Muscle of back (tissue), 11 donors: Measurements from ENCODE around the gene SUMF1. TPM values are rescaled to one million over a fixed set of nuclear protein-coding genes. Genes with fewer than 3 reads are reported as not detected.

Source experiments
- DNase-seq, 3 donors: peaks; one replicate each; pipeline versions ENCODE4 v3.0.0 to v3.0.0-alpha.2; 2013
- polyA plus RNA-seq, 10 donors: library from polyadenylated mRNA; unstranded; fragments of 120-200 nt; gene quantifications; one replicate each; pipeline ENCODE4 v1.2.1, GENCODE V29; 2013; ENCODE audit not compliant: insufficient read length in 10 of 10

The SUMF1 gene
- polyA plus RNA-seq, 10 donors: 14.0 to 20.7 (median 16.7) TPM

DNA sequence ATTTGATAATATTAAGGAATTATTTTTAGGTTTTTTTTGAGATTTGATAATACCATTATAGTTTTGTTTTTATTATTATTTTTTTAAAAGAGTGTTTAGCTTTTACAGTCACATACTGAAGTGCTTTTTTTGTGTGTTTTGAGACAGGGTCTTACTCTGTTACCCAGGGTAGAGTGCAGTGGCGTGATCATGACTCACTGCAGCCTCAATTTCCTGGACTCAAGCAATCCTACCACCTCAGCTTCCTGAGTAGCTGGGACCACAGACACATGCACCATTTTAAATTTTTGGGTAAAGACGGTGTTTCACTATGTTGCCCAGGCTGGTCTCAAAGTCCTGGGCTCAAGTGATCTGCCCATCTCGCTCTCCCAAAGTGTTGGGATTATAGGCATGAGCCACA is 73.0 kb downstream of the SUMF1 start:
- DNase-seq: no peak

DNA sequence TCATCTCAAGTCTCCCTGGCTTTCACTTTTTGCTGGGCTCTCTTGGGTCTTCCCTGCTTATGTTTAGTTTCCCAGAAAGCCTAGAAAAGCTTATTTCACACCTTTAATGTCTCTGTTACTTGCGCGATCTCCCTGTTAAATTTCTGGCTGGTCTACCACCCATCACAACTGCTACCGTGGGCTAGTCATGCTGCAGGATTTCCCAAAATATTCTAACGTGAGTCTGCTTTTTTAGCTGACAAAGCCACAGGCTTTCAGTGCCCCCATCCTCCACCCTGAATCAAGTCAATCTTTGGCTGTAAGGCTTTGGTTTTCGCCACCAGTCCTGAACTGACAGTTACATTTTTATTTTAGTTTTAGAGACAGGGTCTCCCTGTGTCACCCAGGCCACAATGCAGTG is 74.1 kb downstream of the SUMF1 start:
- DNase-seq: no peak

DNA sequence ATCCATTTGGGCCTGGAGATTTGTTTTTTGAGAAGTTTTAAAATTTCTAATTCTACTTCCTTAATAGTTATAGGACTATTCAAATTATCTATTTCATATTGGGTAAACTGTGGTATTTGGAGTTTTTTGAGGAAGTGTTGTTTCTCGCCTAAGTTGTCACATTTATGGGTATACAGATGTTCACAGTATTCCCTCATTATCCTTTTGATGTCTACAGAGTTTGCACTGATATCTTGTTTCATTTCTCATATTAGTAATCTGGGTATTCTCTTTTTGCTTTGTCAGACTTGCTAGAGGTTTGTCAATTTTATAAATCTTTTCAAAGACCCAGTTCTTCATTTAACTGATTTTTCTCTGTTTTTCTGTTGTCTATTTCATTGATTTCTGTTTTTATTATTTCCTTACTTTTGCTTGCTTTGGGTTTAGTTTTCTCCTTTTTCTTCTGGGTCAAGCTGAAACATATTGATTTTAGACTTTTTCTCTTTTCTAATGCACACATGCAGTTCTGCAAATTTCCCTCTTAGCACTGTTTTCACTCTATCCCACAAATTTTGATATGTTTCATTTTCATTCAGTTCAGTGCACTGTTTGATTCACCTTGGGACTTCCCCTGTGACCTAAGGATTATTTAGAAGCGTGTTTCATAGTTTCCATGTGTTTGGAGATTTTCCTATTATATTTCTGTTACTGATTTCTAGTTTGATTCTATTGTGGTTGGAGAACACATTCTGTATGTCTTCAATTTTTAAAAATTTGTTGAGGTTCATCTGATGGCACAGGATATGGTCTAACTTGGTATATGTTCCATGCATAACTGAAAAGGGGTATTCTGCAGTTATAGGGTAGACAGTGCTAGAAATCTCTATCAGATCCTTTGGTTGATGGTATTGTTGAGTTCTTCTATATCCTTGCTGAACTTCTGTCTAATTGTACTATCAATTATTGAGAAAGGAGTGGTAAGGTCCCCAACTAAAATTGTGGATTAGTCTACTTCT is 79.6 kb downstream of the SUMF1 start:
- DNase-seq: no peak

DNA sequence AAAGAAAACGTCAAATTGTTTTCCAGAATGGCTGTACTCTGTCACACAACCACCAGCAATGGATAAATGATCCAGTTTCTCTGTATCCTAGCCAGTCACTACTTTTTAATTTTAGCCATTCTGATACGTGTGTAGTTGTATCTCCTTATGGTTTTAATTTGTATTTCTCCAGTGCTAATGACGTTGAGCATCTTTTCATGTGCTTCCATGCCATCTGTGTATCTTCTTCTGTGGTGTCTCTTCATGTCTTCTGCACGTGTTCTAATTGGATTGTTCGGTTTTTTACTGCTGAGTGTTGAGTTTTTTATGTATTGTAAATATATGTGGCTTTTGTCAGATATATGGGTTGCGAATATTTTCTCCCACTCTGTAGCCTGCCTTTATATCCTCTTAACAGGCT is 81.9 kb downstream of the SUMF1 start:
- no peak for DNase-seq

DNA sequence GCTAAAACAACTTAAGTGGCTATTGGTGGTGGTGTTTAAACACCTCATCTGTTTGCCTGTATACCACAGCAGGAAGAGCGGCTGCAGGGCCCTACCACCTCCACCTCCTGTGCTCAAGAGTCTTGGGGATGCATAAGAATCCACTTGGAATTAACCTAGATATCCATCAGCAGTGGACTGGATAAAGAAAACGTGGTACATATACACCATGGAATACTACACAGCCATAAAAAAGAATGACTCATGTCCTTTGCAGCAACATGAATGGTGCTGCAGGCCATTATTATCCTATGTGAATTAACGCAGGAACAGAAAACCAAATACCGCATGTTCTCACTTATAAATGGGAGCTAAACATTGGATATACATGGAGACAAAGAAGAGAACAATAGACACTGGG is 87.1 kb downstream of the SUMF1 start:
- no peak for DNase-seq

DNA sequence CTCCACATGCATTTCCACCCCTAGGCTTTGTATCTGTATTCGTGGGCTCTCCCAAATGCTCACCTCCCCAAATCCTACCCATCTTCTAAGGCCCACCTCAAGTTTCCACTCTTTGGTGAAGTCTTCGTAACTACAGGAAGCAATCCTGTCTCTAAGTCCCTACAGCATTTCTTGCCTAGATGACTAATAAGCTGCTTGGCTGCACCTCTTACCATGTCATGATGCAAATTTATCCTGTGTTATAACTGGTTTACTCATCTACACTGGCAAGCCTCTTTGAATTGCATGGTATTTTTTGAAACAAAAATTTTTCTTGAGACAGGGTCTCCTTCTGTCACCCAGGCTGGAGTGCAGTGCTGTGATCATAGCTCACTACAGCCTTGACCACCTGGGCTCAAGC is 90.6 kb downstream of the SUMF1 start:
- no peak for DNase-seq

DNA sequence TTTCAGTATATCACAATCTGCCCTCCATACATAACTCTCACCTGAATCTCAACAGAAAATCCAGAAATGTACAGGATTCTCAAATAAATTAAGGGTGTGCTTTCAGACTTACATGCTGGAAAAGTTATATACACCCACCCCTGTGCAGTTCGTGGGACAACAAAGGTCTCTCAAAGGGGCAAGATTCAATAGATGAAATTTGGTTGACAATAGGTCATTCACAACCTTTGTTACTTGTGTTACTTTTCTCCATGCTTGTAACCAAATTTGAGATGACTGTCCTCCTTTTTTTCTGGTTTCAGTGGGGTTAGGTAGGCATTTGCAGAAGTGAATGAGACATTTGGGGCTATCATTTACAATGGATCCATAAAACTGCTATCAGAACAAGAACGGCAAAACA is 91.2 kb downstream of the SUMF1 start:
- DNase-seq: no peak

DNA sequence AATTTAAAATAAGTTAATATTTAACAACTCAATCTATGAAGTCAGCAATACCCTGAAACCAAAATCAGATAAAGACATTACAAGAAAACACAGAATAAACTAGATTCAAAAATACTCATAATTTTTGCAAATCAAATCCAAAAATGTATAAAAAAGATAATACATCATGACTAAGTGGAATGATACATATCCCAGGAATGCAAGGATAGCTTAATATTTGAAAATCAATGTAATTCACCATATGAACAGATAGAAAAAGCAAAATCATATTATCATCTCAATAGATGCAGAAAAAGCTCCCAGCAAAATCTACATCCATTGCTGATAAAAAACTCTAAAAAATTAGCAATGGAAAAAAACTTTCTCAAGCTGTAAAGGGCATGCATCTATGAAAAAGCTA is 93.4 kb downstream of the SUMF1 start:
- DNase-seq: no peak

DNA sequence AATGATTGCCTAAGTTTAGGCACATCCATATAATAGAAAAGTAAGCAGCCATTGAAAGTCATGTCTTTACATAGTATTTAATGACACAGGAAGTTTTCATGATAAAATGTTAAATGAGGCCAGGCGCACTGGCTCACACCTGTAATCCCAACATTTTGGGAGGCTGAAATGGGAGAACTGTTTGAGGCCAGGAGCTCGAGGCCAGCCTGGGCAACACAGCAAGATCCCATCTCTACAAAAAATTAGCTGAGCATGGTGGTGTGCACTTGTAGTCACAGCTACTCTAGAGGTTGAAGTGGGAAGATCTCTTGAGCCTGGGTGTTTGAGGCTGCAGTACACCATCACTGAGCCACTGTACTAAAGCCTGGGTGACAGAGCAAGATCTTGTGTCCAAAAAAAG is 104.5 kb downstream of the SUMF1 start:
- DNase-seq: no peak

DNA sequence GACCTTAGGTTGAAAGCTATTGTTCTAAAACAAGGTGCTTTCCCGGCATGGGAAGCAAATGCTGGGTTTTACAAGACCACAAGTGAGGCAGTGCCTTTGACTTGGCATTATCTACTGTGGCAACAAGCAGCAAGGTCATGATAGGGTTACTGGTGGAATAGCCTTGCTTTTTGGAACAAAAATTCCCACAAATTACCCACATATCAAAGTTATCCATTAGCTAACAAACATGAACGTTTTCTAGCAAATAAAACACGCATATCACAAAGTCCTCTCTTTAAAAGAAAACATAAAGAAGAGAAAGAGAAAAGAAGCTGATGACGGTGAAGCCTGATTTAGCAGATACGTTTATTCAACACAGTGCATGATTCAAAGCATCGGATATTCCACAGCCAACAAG is 106.3 kb downstream of the SUMF1 start:
- no peak for DNase-seq

DNA sequence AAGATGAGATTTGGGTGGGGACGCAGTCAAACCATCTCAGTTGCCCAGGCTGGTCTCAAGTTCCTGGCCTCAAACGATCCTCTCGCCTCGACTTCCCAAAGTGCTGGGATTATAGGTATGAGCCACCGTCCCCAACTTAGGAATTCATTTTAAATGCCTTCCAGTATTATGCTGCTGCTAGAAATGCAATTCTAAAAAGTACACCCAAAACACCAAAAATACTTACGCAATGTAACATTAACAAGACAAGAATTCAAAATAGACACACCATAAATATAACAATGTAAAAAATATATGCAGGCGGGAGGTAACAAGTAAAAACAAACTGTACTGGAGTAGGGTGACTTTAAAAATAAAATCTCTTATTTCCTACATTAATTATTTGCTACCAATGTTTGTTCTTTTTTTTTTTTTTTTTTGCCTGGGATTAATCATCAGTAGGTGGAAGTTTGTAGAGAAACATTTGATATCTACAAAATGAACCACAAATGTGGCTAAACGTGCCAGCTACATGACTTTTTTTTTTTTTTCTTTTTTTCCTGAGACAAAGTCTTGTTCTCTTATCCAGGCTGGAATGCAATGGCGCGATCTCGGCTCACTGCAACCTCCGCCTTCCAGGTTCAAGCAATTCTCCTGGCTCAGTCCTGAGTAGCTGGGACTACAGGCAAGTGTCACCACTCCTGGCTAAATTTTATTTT is 107.1 kb downstream of the SUMF1 start:
- no peak for DNase-seq

DNA sequence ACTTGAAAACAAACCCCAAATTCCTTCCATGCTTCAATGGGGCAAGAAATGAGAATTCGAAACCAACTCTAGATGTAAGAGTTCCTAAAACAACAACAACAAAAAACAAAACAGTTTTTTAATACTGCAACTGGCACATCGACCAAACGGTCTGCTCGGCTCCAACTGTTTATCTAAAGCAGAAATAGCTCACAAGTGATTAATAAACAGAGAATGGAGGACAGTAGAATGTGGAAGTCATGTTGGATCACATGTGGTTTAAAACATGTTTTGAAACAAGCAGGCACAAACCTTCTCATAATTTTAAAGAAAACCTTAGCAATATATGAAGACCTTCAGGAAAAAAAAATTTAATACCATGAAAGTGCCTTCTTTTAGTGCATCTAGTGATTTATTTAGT is 108.8 kb downstream of the SUMF1 start:
- DNase-seq: no peak

DNA sequence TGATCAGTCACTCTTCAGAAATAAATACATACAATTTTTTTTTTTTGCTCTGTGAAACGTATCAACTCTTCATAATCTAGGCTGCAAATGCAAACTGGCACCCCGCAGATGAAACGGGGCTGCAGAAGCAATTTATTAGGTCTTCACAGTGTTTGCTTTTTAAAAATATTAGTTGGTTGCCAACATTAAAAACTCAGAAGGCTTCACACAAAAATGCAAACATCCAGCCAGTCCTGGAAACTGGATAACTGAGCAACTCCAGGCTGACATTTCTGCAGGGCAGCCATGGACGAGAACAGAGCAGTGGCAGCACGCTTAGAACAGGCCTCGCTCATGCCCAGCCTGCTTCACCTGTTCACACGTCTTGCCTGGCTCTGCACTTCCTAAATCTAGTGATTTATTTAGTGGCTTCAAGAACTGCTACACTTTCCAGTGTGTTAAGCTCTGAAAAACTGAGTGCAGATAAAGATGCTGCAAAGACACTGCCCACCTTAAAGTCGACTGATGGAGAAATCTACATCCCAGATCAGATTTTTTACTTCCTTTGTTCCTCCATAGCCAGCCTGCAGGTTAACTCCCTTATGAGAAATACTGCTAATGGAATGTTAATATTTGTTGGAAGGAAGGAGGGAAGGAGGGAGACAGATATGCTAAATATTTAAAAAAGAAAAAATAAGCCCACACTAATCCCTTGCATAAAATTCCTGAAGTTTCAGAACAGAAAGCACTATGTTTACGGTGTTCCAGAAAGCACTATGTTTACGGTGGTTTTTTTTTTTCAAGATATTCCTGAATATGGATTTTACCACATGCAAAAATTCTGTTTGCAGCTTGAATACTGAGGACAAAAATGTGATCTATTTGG is 110.3 kb downstream of the SUMF1 start:
- peak in 1 of 3 donors; percentile 17 for DNase-seq

DNA sequence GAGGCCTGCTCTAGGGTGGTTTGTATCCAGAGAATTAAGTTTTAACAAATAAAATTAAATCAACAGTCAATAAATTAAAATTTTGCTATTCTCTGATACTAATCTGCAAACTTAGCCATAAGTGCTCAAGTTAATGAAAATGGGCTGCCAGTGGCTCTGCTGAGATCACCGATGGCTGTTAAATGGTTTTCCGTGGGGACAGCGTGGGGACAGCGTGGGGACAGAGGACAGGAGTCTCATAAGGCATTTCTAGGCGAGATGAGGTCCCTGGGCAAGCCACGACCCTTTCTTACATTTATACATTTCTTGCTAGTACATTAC is 110.9 kb downstream of the SUMF1 start:
- no peak for DNase-seq

DNA sequence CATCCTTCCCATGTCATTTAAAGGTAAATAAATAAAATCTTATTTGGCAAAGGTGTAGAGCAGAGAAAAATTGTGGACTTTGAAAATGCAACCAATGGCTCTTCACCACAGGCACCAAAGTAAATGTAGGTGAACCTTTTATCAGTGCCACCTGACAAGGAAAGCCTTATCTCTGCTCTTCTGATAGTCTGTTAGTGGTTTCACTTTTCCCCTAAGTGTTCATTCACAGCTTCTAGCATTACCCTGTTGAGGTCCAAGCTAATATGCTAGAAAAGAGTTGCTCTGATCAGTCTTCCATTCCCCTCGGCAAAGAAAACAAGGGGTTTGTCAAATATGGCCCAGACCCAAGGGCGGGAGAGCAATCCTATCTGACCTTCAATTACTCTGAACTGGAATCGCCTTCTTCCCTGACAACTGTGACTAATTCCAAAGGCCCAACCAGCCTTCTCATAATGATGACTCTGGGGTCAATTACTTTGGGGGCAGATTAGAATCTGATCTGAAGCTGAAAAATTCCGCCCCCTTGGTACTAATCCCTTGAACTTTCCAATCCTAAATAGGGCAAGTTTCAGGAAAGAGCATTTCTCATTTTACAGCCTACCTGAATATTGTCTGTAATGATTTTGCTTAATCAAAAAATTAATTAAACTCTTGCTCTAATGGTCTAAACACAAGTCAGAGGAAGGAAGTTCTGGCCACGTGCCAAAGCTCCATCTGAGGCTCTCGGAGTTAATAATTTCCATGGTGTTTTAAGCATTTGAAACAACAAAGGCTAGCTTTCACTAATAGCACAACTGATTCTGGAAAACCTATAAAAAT is 111.5 kb downstream of the SUMF1 start:
- DNase-seq: peak in 2 of 3 donors; percentile 20 to 41

DNA sequence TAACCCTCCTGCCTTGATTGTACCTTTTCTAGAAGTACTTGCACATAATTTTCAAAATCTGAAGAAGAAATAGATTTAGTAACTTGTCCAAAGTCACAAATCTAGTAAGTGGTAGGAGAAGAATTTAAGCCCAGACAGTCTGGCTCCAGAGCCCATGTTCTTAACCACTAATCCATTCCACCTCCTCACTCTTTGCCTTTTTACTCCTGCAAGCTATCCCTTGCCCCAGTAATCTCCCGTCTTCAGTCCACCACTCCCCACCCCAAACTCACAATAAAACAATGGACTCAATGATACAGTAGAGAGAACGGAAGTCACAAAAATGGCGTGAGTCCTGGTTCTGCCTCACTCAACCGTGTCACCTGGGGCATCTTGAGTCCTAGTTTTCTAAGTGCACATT is 115.2 kb downstream of the SUMF1 start:
- DNase-seq: no peak

DNA sequence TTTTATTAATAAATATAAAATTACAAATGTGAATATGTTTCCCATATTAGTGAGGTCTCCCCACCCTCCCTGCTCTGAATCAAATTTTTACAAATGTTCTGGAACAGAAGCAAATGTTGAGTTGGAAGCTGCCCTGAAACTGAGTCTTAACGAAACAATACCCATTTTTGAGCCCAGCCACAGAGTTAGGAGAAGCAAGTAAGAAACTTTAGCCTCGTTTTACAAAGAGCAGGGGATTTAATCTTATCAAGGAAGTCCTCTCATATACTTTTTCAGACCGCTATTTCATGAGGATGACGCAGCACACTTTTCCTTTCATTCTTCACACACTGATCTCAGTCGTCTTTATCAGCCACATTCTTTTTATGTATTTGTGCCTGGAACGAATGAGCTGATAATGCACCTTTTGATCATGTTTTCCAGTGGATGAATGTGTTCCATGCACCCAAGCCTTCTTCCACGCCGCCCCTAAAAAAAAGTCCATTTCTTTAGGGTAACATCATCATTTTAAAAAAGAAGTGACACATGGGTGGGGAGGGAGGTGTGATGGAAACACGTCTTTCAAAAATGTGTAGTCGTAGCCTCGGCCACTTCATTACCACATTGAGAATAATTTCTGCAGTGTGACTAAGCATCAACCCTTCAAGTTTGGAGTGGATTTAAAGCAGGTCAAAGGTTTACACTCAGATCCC is 115.8 kb downstream of the SUMF1 start:
- DNase-seq: no peak

DNA sequence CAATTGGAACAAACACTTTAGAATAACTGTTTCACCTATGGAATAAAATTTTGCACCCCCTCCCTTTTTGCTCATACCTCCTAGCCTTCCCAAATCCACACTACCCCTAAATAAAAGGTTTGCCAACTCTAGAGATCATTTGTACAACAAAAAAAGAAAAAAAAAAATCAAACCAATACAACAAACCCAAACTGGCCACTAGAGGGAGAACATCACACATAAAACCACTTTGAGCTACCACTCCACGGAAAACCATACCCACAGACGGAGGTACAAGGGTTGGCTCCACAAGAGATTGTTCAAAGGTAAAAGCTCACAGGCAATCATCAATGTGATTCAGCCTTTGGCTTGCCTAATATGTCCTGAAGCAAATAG is 116.3 kb downstream of the SUMF1 start:
- peak; percentile 43 to 79 (median 72) for DNase-seq

DNA sequence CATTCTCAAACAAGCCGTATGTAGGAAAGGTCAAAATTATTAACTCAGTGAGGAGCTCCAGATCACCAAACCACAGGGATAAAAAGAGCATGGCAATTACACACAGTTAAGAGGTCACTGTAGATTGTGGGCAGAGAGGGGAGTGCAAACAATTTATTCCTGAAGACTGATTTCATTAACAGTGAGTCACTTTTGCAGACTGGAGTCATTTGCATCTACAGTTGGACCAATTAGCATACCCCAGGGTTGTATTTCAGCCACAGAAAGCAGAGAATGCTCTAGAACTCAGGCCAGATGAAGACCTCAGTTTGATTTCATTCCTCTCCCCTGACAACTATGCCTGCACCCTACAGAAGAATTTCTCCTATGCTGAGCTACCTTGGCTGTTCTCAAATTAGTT is 123.8 kb downstream of the SUMF1 start:
- DNase-seq: peak in 1 of 3 donors; percentile 33

DNA sequence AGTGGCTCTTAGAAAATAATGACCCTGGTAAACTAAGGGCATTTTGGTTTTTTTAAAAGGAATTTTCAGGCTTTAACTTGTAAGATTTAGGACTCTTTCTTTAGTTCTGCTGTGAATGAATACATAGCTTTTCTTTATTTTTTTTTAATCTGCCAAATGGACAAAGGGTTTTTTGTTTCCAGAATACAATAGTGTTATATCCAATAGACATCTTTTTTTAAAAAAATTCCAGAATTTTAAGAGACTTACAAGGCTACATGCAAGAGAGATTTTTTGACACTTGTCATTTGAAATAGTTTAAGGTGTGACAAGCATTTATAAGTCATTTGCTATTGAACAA is 125.8 kb downstream of the SUMF1 start:
- no peak for DNase-seq
